Measurements from ENCODE around the gene PEA15.
A peak's percentile ranks its signal among the peaks of the same experiment; 100 is the strongest.

The PEA15 gene

DNA sequence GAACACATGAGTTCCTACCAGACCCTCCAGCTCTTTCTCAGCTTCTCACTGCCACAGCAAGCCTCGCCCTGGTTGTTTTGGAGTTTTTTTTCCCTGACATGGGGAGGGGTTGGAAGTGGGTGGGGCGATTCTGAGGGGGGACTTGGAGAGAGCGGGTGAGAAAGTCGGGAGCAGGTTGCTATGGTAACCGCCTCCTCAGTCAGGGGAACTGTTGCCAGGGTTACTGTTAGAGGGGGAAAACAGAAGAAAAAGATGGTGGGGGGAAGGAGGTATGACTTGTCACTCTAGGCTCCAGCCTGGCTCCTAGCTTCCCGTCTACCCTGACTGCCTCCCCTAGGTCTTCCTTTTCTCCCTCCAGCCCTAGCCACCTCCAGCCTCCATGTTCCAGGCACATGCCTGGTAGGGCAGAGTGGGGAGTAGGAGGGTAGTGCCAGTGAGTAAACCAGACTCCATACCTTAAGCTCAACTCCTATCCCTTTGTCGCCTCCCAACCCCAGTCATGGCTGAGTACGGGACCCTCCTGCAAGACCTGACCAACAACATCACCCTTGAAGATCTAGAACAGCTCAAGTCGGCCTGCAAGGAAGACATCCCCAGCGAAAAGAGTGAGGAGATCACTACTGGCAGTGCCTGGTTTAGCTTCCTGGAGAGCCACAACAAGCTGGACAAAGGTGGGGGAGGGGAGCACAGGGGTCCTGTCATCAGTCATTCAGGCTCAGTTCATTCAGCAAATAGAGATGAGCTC lies 6.0 kb downstream of the PEA15 start:
- no peaks in the 10 kb centered on the region for H3K9me3 ChIP-seq (ENCODE audit: control insufficient read depth, low read length)
- no peak overlapping the region for H3K4me2 ChIP-seq (ENCODE audit: low read length, poor library complexity, severe bottlenecking)
- no peak overlapping the region for H2BK120ac ChIP-seq (ENCODE audit: low read depth, low read length)
- no peak overlapping the region for H3K14ac ChIP-seq (ENCODE audit: low read length in 2 of 2)
- no peak overlapping the region for H3K4ac ChIP-seq (ENCODE audit: low read depth in 1 of 2, low read length in 2 of 2)
- H4K91ac ChIP-seq (ENCODE audit: low read length), result no peak overlapping the region
- 92% methylated on average over 6 of the region's 10 CpGs for WGBS
- no peak overlapping the region for H2BK5ac ChIP-seq (ENCODE audit: low read depth, low read length, poor library complexity, severe bottlenecking)
- no peak overlapping the region for H3K4me3 ChIP-seq (ENCODE audit: insufficient read depth in 1 of 2, low read depth in 1 of 2, low read length in 2 of 2)
- H2AFZ ChIP-seq (ENCODE audit: low read depth, low read length), result no peak overlapping the region
- no peak overlapping the region for H2BK12ac ChIP-seq (ENCODE audit: low read length in 2 of 2)
- no peak overlapping the region for H4K8ac ChIP-seq (ENCODE audit: low read length)
- no peak overlapping the region for H2AK5ac ChIP-seq (ENCODE audit: low read length, severe bottlenecking)
- no peak overlapping the region for H2BK15ac ChIP-seq (ENCODE audit: low read depth, poor library complexity, severe bottlenecking)
- DNase-seq, result no peak
- peaks cover 28% of the 10 kb centered on the region for H3K79me1 ChIP-seq (replicated peaks; ENCODE audit: low read length, poor library complexity, severe bottlenecking)
- H3K4me1 ChIP-seq (ENCODE audit: control insufficient read depth, insufficient read depth, low read depth, low read length), result peaks cover 31% of the 10 kb centered on the region
- H3K27me3 ChIP-seq (ENCODE audit: control insufficient read depth in 1 of 2, insufficient read depth in 1 of 2, low read length in 2 of 2), result no peaks in the 10 kb centered on the region
- H3K36me3 ChIP-seq (ENCODE audit: control insufficient read depth in 1 of 2, insufficient read depth in 2 of 2, low read depth in 1 of 2, low read length in 2 of 2), result peaks cover 67 to 95% of the 10 kb centered on the region in 2 experiments
- H3K23ac ChIP-seq (ENCODE audit: low read length in 2 of 2), result no peak overlapping the region
- H3K9ac ChIP-seq (ENCODE audit: low read length), result peak overlapping the region; percentile 28
- H3K27ac ChIP-seq (ENCODE audit: low read length, poor library complexity, severe bottlenecking), result no peak overlapping the region
- no peak overlapping the region for H3K18ac ChIP-seq (ENCODE audit: low read depth in 1 of 2, low read length in 2 of 2)

DNA sequence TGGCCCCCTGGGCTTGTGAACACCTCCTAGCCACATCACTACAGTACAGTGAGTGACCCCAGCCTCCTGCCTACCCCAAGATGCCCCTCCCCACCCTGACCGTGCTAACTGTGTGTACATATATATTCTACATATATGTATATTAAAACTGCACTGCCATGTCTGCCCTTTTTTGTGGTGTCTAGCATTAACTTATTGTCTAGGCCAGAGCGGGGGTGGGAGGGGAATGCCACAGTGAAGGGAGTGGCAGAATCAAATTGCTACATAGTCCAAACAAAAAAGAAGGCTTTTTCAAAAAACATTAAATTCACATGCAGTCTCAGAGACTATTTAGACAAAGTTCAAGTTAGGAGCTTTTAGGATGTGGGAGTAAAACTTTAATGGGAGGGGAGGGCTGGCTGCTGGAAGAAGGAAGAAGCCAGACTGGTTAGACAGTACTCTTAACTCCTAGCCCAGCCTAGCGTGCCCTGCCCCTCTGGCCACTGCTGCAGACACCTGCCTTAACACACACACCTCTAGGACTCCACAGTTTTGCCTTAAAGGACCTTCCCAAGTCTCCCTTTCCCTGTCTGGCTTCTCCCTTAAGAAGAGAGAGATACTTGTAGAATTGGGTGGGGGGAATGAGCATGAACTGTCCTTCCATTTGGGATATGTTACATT lies 9.4 kb downstream of the PEA15 start:
- Histone ChIP-seq H3K36me3 (ENCODE audit: control insufficient read depth in 1 of 2, insufficient read depth in 2 of 2, low read depth in 1 of 2, low read length in 2 of 2) (peaks cover 61 to 93% of the 10 kb centered on the region in 2 experiments), H3K79me1 (replicated peaks; ENCODE audit: low read length, poor library complexity, severe bottlenecking) (peaks cover 31% of the 10 kb centered on the region), H3K4me3 (ENCODE audit: insufficient read depth in 1 of 2, low read depth in 1 of 2, low read length in 2 of 2) (no peak overlapping the region), H2AK5ac (ENCODE audit: low read length, severe bottlenecking) (no peak overlapping the region), H3K14ac (ENCODE audit: low read length in 2 of 2) (no peak overlapping the region), H3K18ac (ENCODE audit: low read depth in 1 of 2, low read length in 2 of 2) (no peak overlapping the region), H2BK120ac (ENCODE audit: low read depth, low read length) (no peak overlapping the region), H2BK12ac (ENCODE audit: low read length in 2 of 2) (no peak overlapping the region), H3K4me1 (ENCODE audit: control insufficient read depth, insufficient read depth, low read depth, low read length) (peaks cover 18% of the 10 kb centered on the region), H3K4me2 (ENCODE audit: low read length, poor library complexity, severe bottlenecking) (no peak overlapping the region), H2AFZ (ENCODE audit: low read depth, low read length) (no peak overlapping the region), H2BK5ac (ENCODE audit: low read depth, low read length, poor library complexity, severe bottlenecking) (no peak overlapping the region), H3K23ac (ENCODE audit: low read length in 2 of 2) (no peak overlapping the region), H3K9me3 (ENCODE audit: control insufficient read depth, low read length) (no peaks in the 10 kb centered on the region), H3K9ac (ENCODE audit: low read length) (peak overlapping the region; percentile 14), H2BK15ac (ENCODE audit: low read depth, poor library complexity, severe bottlenecking) (no peak overlapping the region), H3K27ac (ENCODE audit: low read length, poor library complexity, severe bottlenecking) (peak overlapping the region; percentile 6), H4K91ac (ENCODE audit: low read length) (no peak overlapping the region), H4K8ac (ENCODE audit: low read length) (no peak overlapping the region), H3K4ac (ENCODE audit: low read depth in 1 of 2, low read length in 2 of 2) (no peak overlapping the region), H3K27me3 (ENCODE audit: control insufficient read depth in 1 of 2, insufficient read depth in 1 of 2, low read length in 2 of 2) (no peaks in the 10 kb centered on the region)
- no peak for DNase-seq
- WGBS, result 100% methylated on average over 1 of the region's 3 CpGs

DNA sequence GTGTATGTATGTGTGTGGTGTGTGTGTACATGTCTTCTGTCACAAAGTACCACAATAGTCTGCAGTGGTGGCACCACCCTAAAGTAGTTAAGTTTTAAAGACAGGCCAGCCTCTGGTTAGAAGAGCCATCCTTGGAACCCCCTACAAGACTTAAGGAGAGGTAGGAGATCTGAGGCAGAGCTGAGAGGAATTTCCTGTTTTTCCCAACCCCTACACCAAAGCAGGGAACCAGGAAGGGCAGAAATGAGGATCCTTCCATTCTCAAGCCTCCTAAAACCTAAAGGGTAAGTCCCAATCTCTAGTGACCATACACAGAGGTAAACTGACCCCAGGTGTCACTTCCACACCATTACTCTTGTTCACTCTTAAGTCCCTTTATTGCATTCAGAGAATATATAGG lies 11.1 kb downstream of the PEA15 start:
- H3K9me3 ChIP-seq (ENCODE audit: control insufficient read depth, low read length), result no peaks in the 10 kb centered on the region
- peak overlapping the region; percentile 10 for H3K9ac ChIP-seq (ENCODE audit: low read length)
- no peak overlapping the region for H3K23ac ChIP-seq (ENCODE audit: low read length in 2 of 2)
- no peak overlapping the region for H3K14ac ChIP-seq (ENCODE audit: low read length in 2 of 2)
- no peak overlapping the region for H3K4me2 ChIP-seq (ENCODE audit: low read length, poor library complexity, severe bottlenecking)
- H4K8ac ChIP-seq (ENCODE audit: low read length), result no peak overlapping the region
- H2AFZ ChIP-seq (ENCODE audit: low read depth, low read length), result no peak overlapping the region
- H3K79me1 ChIP-seq (replicated peaks; ENCODE audit: low read length, poor library complexity, severe bottlenecking), result peaks cover 24% of the 10 kb centered on the region
- H3K4me1 ChIP-seq (ENCODE audit: control insufficient read depth, insufficient read depth, low read depth, low read length), result peaks cover 11% of the 10 kb centered on the region
- peak overlapping the region; percentile 24 for H3K27ac ChIP-seq (ENCODE audit: low read length, poor library complexity, severe bottlenecking)
- H2BK15ac ChIP-seq (ENCODE audit: low read depth, poor library complexity, severe bottlenecking), result no peak overlapping the region
- H2BK5ac ChIP-seq (ENCODE audit: low read depth, low read length, poor library complexity, severe bottlenecking), result no peak overlapping the region
- H2BK12ac ChIP-seq (ENCODE audit: low read length in 2 of 2), result no peak overlapping the region
- H3K4ac ChIP-seq (ENCODE audit: low read depth in 1 of 2, low read length in 2 of 2), result no peak overlapping the region
- no peak for DNase-seq
- peaks cover 49 to 92% of the 10 kb centered on the region in 2 experiments for H3K36me3 ChIP-seq (ENCODE audit: control insufficient read depth in 1 of 2, insufficient read depth in 2 of 2, low read depth in 1 of 2, low read length in 2 of 2)
- no peak overlapping the region for H3K4me3 ChIP-seq (ENCODE audit: insufficient read depth in 1 of 2, low read depth in 1 of 2, low read length in 2 of 2)
- no peak overlapping the region for H2BK120ac ChIP-seq (ENCODE audit: low read depth, low read length)
- no peak overlapping the region for H3K18ac ChIP-seq (ENCODE audit: low read depth in 1 of 2, low read length in 2 of 2)
- H4K91ac ChIP-seq (ENCODE audit: low read length), result no peak overlapping the region
- no peaks in the 10 kb centered on the region for H3K27me3 ChIP-seq (ENCODE audit: control insufficient read depth in 1 of 2, insufficient read depth in 1 of 2, low read length in 2 of 2)
- H2AK5ac ChIP-seq (ENCODE audit: low read length, severe bottlenecking), result peak overlapping the region; percentile 24

DNA sequence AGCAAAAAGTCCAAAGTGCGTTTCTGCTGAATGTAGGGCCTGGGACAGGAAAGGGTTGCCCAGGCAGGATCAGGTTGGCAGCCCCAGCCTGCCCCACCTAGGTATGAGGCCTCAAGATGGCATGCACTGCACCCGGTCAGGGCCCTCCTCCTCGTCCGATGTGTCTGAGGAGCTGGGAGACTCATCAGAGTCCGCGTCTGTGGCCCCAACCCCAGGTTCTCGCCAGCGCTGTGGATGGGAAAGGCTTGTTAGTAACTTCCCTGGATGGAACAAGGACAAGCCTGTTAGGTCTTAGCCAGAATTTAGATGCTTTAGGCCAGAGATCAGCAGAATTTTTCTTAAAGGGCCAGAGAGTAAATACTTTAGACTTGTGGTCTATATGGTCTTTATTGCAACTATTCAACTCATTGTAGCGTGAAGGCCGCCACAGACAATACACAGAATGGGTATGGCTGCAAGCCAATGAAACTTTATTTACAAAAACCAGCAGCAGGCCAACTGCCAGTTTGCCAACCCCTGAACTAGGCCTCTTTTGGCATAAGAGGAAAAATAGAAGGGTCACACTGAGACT lies 12.4 kb downstream of the PEA15 start:
- WGBS, result 97% methylated on average over 10 of the region's 10 CpGs
- no peak overlapping the region for H4K8ac ChIP-seq (ENCODE audit: low read length)
- peak overlapping the region; percentile 75 for H3K9ac ChIP-seq (ENCODE audit: low read length)
- no peak overlapping the region for H2AK5ac ChIP-seq (ENCODE audit: low read length, severe bottlenecking)
- H4K91ac ChIP-seq (ENCODE audit: low read length), result no peak overlapping the region
- H3K4me1 ChIP-seq (ENCODE audit: control insufficient read depth, insufficient read depth, low read depth, low read length), result peaks cover 11% of the 10 kb centered on the region
- no peak overlapping the region for H3K4ac ChIP-seq (ENCODE audit: low read depth in 1 of 2, low read length in 2 of 2)
- no peak overlapping the region for H2BK12ac ChIP-seq (ENCODE audit: low read length in 2 of 2)
- H3K27me3 ChIP-seq (ENCODE audit: control insufficient read depth in 1 of 2, insufficient read depth in 1 of 2, low read length in 2 of 2), result no peaks in the 10 kb centered on the region
- no peak overlapping the region for H2BK120ac ChIP-seq (ENCODE audit: low read depth, low read length)
- H3K27ac ChIP-seq (ENCODE audit: low read length, poor library complexity, severe bottlenecking), result peak overlapping the region; percentile 44
- peaks cover 42 to 92% of the 10 kb centered on the region in 2 experiments for H3K36me3 ChIP-seq (ENCODE audit: control insufficient read depth in 1 of 2, insufficient read depth in 2 of 2, low read depth in 1 of 2, low read length in 2 of 2)
- H2AFZ ChIP-seq (ENCODE audit: low read depth, low read length), result no peak overlapping the region
- no peak overlapping the region for H2BK5ac ChIP-seq (ENCODE audit: low read depth, low read length, poor library complexity, severe bottlenecking)
- no peak overlapping the region for H3K23ac ChIP-seq (ENCODE audit: low read length in 2 of 2)
- H3K4me2 ChIP-seq (ENCODE audit: low read length, poor library complexity, severe bottlenecking), result no peak overlapping the region
- peak overlapping the region in 1 of 2 experiments; percentile 10 for H3K4me3 ChIP-seq (ENCODE audit: insufficient read depth in 1 of 2, low read depth in 1 of 2, low read length in 2 of 2)
- peaks cover 18% of the 10 kb centered on the region for H3K79me1 ChIP-seq (replicated peaks; ENCODE audit: low read length, poor library complexity, severe bottlenecking)
- H3K9me3 ChIP-seq (ENCODE audit: control insufficient read depth, low read length), result no peaks in the 10 kb centered on the region
- peak overlapping the region in 1 of 2 experiments; percentile 16 for H3K18ac ChIP-seq (ENCODE audit: low read depth in 1 of 2, low read length in 2 of 2)
- DNase-seq, result no peak
- no peak overlapping the region for H3K14ac ChIP-seq (ENCODE audit: low read length in 2 of 2)
- no peak overlapping the region for H2BK15ac ChIP-seq (ENCODE audit: low read depth, poor library complexity, severe bottlenecking)

Measured in mesenchymal stem cell (in vitro differentiated cells and primary cell).